CD4-positive, CD25-positive, alpha-beta regulatory T cell (primary cell): Measurements from ENCODE around the gene GABBR2. TPM values are rescaled to one million over a fixed set of nuclear protein-coding genes. Genes with fewer than 3 reads are reported as not detected.

ENCODE experiments used
- ATAC-seq, 2 donors: fragments of 150-1000 bp; cut with Tn5 transposase; one replicate each; pipeline ENCODE4 v1.10.0; 2021; ENCODE audit warnings: low read depth in 2 of 2, moderate number of reproducible peaks in 2 of 2, moderate library complexity in 1 of 2
- DNase-seq, 3 donors: peaks; one replicate each; pipeline versions ENCODE4 v3.0.0 to v3.0.0-alpha.2; 2012 to 2022; ENCODE audit warnings: mixed read lengths in 1 of 3
- H3K27ac ChIP-seq: one replicate; pipeline ENCODE4 v1.7.0; 2013; ENCODE audit warnings: mild to moderate bottlenecking, low read length; ENCODE audit not compliant: insufficient read depth, poor library complexity, severe bottlenecking
- H3K27me3 ChIP-seq: one replicate; pipeline ENCODE4 v1.7.0; 2013; ENCODE audit warnings: low read length; ENCODE audit not compliant: control insufficient read depth, insufficient read depth
- H3K36me3 ChIP-seq: one replicate; pipeline ENCODE4 v1.7.0; 2013; ENCODE audit warnings: mild to moderate bottlenecking, low read length, moderate library complexity; ENCODE audit not compliant: control insufficient read depth, insufficient read depth
- H3K4me1 ChIP-seq: 2 replicates; pipeline ENCODE4 v1.7.0; 2013; ENCODE audit warnings: mild to moderate bottlenecking, low read length; ENCODE audit not compliant: insufficient read depth, control insufficient read depth, poor library complexity, severe bottlenecking
- H3K4me3 ChIP-seq: one replicate; pipeline ENCODE4 v1.7.0; 2013; ENCODE audit warnings: low read depth, mild to moderate bottlenecking, low read length, moderate library complexity
- H3K9me3 ChIP-seq, 2 experiments: 1 replicate in 1 of 2; 2 replicates in 1 of 2; pipeline ENCODE4 v1.7.0; 2013; ENCODE audit warnings: low read length in 2 of 2, mild to moderate bottlenecking in 1 of 2, moderate library complexity in 1 of 2; ENCODE audit not compliant: control insufficient read depth in 2 of 2
- H3K27ac Mint-ChIP-seq, 3 donors: one replicate each; pipeline ENCODE4 v1.8.0; 2020 to 2022; ENCODE audit warnings: mild to moderate bottlenecking in 3 of 3, mixed read lengths in 3 of 3, moderate library complexity in 2 of 3
- H3K27me3 Mint-ChIP-seq: one replicate; pipeline ENCODE4 v1.8.0; 2022; ENCODE audit warnings: mild to moderate bottlenecking, mixed read lengths
- H3K36me3 Mint-ChIP-seq: one replicate; pipeline ENCODE4 v1.8.0; 2020; ENCODE audit warnings: mixed read lengths
- H3K4me1 Mint-ChIP-seq, 4 donors: one replicate each; pipeline ENCODE4 v1.8.0; 2020 to 2022; ENCODE audit warnings: mixed read lengths in 4 of 4, mild to moderate bottlenecking in 1 of 4
- H3K4me3 Mint-ChIP-seq, 4 donors: one replicate each; pipeline ENCODE4 v1.8.0; 2020 to 2022; ENCODE audit warnings: mild to moderate bottlenecking in 4 of 4, mixed read lengths in 4 of 4, moderate library complexity in 3 of 4
- H3K9me3 Mint-ChIP-seq, 7 donors: one replicate each; pipeline ENCODE4 v1.8.0; 2020 to 2022; ENCODE audit warnings: mixed read lengths in 7 of 7, mild to moderate bottlenecking in 3 of 7, moderate library complexity in 2 of 7
- polyA plus RNA-seq, 4 donors: library from polyadenylated mRNA; unstranded; fragments of 300-500 nt; fragmentation: Illumina TruSeq; gene quantifications; one replicate each; pipeline ENCODE4 v1.2.3, GENCODE V29; 2021
- total RNA-seq: library from RNA; stranded (reverse); gene quantifications from one replicate; pipeline ENCODE4 v1.2.3, GENCODE V29; 2022

The GABBR2 gene
- total and polyA plus RNA-seq, 5 donors from 2014 or later = not detected

- H3K9me3 ChIP-seq = no peaks in the 10 kb centered on the region
- Mint-ChIP-seq H3K27ac (no peak overlapping the region), H3K27me3 (peaks cover 12% of the 10 kb centered on the region), H3K4me1 (no peaks in the 10 kb centered on the region), H3K4me3 (no peak overlapping the region), H3K36me3 (no peaks in the 10 kb centered on the region), H3K9me3 (peaks cover 0 to 6% (median 1%) of the 10 kb centered on the region in 7 donors)
- no peak for DNase-seq
- H3K27ac ChIP-seq = no peak overlapping the region
- ATAC-seq = no peak
- H3K36me3 ChIP-seq = no peaks in the 10 kb centered on the region
- H3K4me3 ChIP-seq = no peak overlapping the region
- H3K4me1 ChIP-seq = no peaks in the 10 kb centered on the region
- H3K27me3 ChIP-seq = peaks cover 3% of the 10 kb centered on the region
These were observed 56.0 kb downstream of the GABBR2 start for GRCh38 chr9:98652741-98653140.

- no peak for DNase-seq
- H3K4me3 Mint-ChIP-seq = no peak overlapping the region
- Histone ChIP-seq H3K36me3 (no peaks in the 10 kb centered on the region), H3K4me1 (no peaks in the 10 kb centered on the region), H3K27me3 (no peaks in the 10 kb centered on the region), H3K27ac (no peak overlapping the region), H3K9me3 (no peaks in the 10 kb centered on the region), H3K4me3 (no peak overlapping the region)
- H3K4me1 Mint-ChIP-seq = no peaks in the 10 kb centered on the region
- H3K9me3 Mint-ChIP-seq = peaks cover 0 to 6% (median 1%) of the 10 kb centered on the region in 7 donors
- H3K27me3 Mint-ChIP-seq = peaks cover 12% of the 10 kb centered on the region
- no peaks in the 10 kb centered on the region for H3K36me3 Mint-ChIP-seq
- H3K27ac Mint-ChIP-seq = no peak overlapping the region
- ATAC-seq = no peak
These were observed 56.4 kb downstream of the GABBR2 start for GRCh38 chr9:98652302-98652701.

GRCh38 chr9:98647236-98647635 lies 61.5 kb downstream of the GABBR2 start:
- no peaks in the 10 kb centered on the region for H3K4me1 ChIP-seq
- H3K4me1 Mint-ChIP-seq = no peaks in the 10 kb centered on the region
- no peak overlapping the region for H3K27ac ChIP-seq
- no peaks in the 10 kb centered on the region for H3K36me3 Mint-ChIP-seq
- no peak overlapping the region for H3K4me3 Mint-ChIP-seq
- H3K27me3 ChIP-seq = no peaks in the 10 kb centered on the region
- ATAC-seq (no peak), DNase-seq (no peak)
- H3K4me3 ChIP-seq = no peak overlapping the region
- H3K27ac Mint-ChIP-seq = no peak overlapping the region
- H3K9me3 ChIP-seq = no peaks in the 10 kb centered on the region
- H3K36me3 ChIP-seq = no peaks in the 10 kb centered on the region
- H3K9me3 Mint-ChIP-seq = peaks cover 0 to 4% (median 0%) of the 10 kb centered on the region in 7 donors
- peaks cover 19% of the 10 kb centered on the region for H3K27me3 Mint-ChIP-seq

- Histone ChIP-seq H3K4me3 (no peak overlapping the region), H3K36me3 (no peaks in the 10 kb centered on the region), H3K27ac (no peak overlapping the region), H3K4me1 (no peaks in the 10 kb centered on the region), H3K9me3 (no peaks in the 10 kb centered on the region), H3K27me3 (no peaks in the 10 kb centered on the region)
- no peaks in the 10 kb centered on the region for H3K4me1 Mint-ChIP-seq
- peaks cover 7% of the 10 kb centered on the region for H3K27me3 Mint-ChIP-seq
- no peak overlapping the region for H3K27ac Mint-ChIP-seq
- peaks cover 0 to 2% (median 0%) of the 10 kb centered on the region in 7 donors for H3K9me3 Mint-ChIP-seq
- ATAC-seq (no peak), DNase-seq (no peak)
- no peaks in the 10 kb centered on the region for H3K36me3 Mint-ChIP-seq
- no peak overlapping the region for H3K4me3 Mint-ChIP-seq
These were observed 64.7 kb downstream of the GABBR2 start for GRCh38 chr9:98644011-98644410.

- no peaks in the 10 kb centered on the region for H3K4me1 ChIP-seq
- H3K36me3 Mint-ChIP-seq = no peaks in the 10 kb centered on the region
- no peaks in the 10 kb centered on the region for H3K36me3 ChIP-seq
- peaks cover 7% of the 10 kb centered on the region for H3K27me3 Mint-ChIP-seq
- H3K4me1 Mint-ChIP-seq = no peaks in the 10 kb centered on the region
- H3K9me3 Mint-ChIP-seq = peaks cover 0 to 2% (median 0%) of the 10 kb centered on the region in 7 donors
- H3K27ac ChIP-seq = no peak overlapping the region
- no peak overlapping the region for H3K4me3 ChIP-seq
- ATAC-seq (no peak), DNase-seq (no peak)
- H3K4me3 Mint-ChIP-seq = no peak overlapping the region
- H3K9me3 ChIP-seq = no peaks in the 10 kb centered on the region
- no peak overlapping the region for H3K27ac Mint-ChIP-seq
- H3K27me3 ChIP-seq = no peaks in the 10 kb centered on the region
These were observed 65.9 kb downstream of the GABBR2 start for GRCh38 chr9:98642661-98643312.

- H3K27ac ChIP-seq = no peak overlapping the region
- ATAC-seq = no peak
- peaks cover 0 to 2% (median 0%) of the 10 kb centered on the region in 7 donors for H3K9me3 Mint-ChIP-seq
- H3K4me3 Mint-ChIP-seq = no peak overlapping the region
- H3K9me3 ChIP-seq = no peaks in the 10 kb centered on the region
- H3K27ac Mint-ChIP-seq = no peak overlapping the region
- no peaks in the 10 kb centered on the region for H3K36me3 Mint-ChIP-seq
- DNase-seq = no peak
- H3K36me3 ChIP-seq = no peaks in the 10 kb centered on the region
- no peaks in the 10 kb centered on the region for H3K4me1 ChIP-seq
- peaks cover 7% of the 10 kb centered on the region for H3K27me3 Mint-ChIP-seq
- H3K4me3 ChIP-seq = no peak overlapping the region
- H3K4me1 Mint-ChIP-seq = no peaks in the 10 kb centered on the region
- no peaks in the 10 kb centered on the region for H3K27me3 ChIP-seq
These were observed 67.0 kb downstream of the GABBR2 start for GRCh38 chr9:98641695-98642094.

- H3K27ac ChIP-seq = no peak overlapping the region
- no peak for ATAC-seq
- Mint-ChIP-seq H3K27ac (no peak overlapping the region), H3K4me3 (no peak overlapping the region), H3K36me3 (no peaks in the 10 kb centered on the region), H3K27me3 (peaks cover 5% of the 10 kb centered on the region), H3K4me1 (no peaks in the 10 kb centered on the region), H3K9me3 (peaks cover 0 to 6% (median 0%) of the 10 kb centered on the region in 7 donors)
- H3K27me3 ChIP-seq = no peaks in the 10 kb centered on the region
- H3K9me3 ChIP-seq = peaks cover 0 to 5% of the 10 kb centered on the region in 2 experiments
- no peak overlapping the region for H3K4me3 ChIP-seq
- no peaks in the 10 kb centered on the region for H3K36me3 ChIP-seq
- DNase-seq = no peak
- H3K4me1 ChIP-seq = no peaks in the 10 kb centered on the region
These were observed 68.3 kb downstream of the GABBR2 start for GRCh38 chr9:98640394-98640793.

- H3K4me3 Mint-ChIP-seq = no peak overlapping the region
- H3K27ac Mint-ChIP-seq = no peak overlapping the region
- Histone ChIP-seq H3K27me3 (no peaks in the 10 kb centered on the region), H3K27ac (no peak overlapping the region), H3K4me3 (no peak overlapping the region), H3K36me3 (no peaks in the 10 kb centered on the region), H3K4me1 (no peaks in the 10 kb centered on the region), H3K9me3 (peaks cover 0 to 5% of the 10 kb centered on the region in 2 experiments)
- no peaks in the 10 kb centered on the region for H3K27me3 Mint-ChIP-seq
- no peak for ATAC-seq
- H3K36me3 Mint-ChIP-seq = no peaks in the 10 kb centered on the region
- DNase-seq = no peak
- peaks cover 0 to 9% (median 0%) of the 10 kb centered on the region in 7 donors for H3K9me3 Mint-ChIP-seq
- no peaks in the 10 kb centered on the region for H3K4me1 Mint-ChIP-seq
These were observed 69.6 kb downstream of the GABBR2 start for GRCh38 chr9:98639133-98639532.
